Activated naive CD4-positive, alpha-beta T cell treated with Interleukin-2 at 50 U/mL for 16 hours (primary cell): ENCODE data around the gene IQGAP2.

Experiments used
- DNase-seq: peaks from one replicate; pipeline ENCODE4 v3.0.0-alpha.2; 2020

IQGAP2 gene

GRCh38 chr5:76455531-76456133, 52.5 kb downstream of the IQGAP2 start:
- DNase-seq = no peak

GRCh38 chr5:76456258-76456657, 53.2 kb downstream of the IQGAP2 start:
- DNase-seq = no peak

- DNase-seq = no peak
Measured at GRCh38 chr5:76457674-76458485, 54.8 kb downstream of the IQGAP2 start.

GRCh38 chr5:76458486-76458830, 55.4 kb downstream of the IQGAP2 start:
- no peak for DNase-seq

GRCh38 chr5:76460104-76460503, 57.0 kb downstream of the IQGAP2 start:
- no peak for DNase-seq

GRCh38 chr5:76462097-76462667, 59.1 kb downstream of the IQGAP2 start:
- no peak for DNase-seq

- DNase-seq = no peak
Measured at GRCh38 chr5:76467216-76467615, 64.1 kb downstream of the IQGAP2 start.

- DNase-seq = no peak
Measured at GRCh38 chr5:76468635-76469425, 65.7 kb downstream of the IQGAP2 start.

- DNase-seq = peak; percentile 21
Measured at GRCh38 chr5:76469656-76470290, 66.7 kb downstream of the IQGAP2 start.

- no peak for DNase-seq
Measured at GRCh38 chr5:76470976-76471375, 67.9 kb downstream of the IQGAP2 start.

GRCh38 chr5:76471406-76471805, 68.3 kb downstream of the IQGAP2 start:
- no peak for DNase-seq

- no peak for DNase-seq
Measured at GRCh38 chr5:76471987-76472334, 68.9 kb downstream of the IQGAP2 start.

GRCh38 chr5:76472335-76473008, 69.4 kb downstream of the IQGAP2 start:
- DNase-seq = peak; percentile 19

GRCh38 chr5:76473009-76473336, 69.9 kb downstream of the IQGAP2 start:
- no peak for DNase-seq

- peak; percentile 72 for DNase-seq
Measured at GRCh38 chr5:76473661-76474060, 70.6 kb downstream of the IQGAP2 start.

- no peak for DNase-seq
Measured at GRCh38 chr5:76474377-76474776, 71.3 kb downstream of the IQGAP2 start.

GRCh38 chr5:76475385-76475784, 72.3 kb downstream of the IQGAP2 start:
- no peak for DNase-seq

GRCh38 chr5:76475936-76476335, 72.9 kb downstream of the IQGAP2 start:
- DNase-seq = no peak

- DNase-seq = no peak
Measured at GRCh38 chr5:76476474-76477038, 73.5 kb downstream of the IQGAP2 start.

- no peak for DNase-seq
Measured at GRCh38 chr5:76477061-76477460, 74.0 kb downstream of the IQGAP2 start.

- no peak for DNase-seq
Measured at GRCh38 chr5:76477571-76477970, 74.5 kb downstream of the IQGAP2 start.

- DNase-seq = no peak
Measured at GRCh38 chr5:76479281-76479680, 76.2 kb downstream of the IQGAP2 start.
